Lung (tissue), 12 donors: ENCODE measurements around the gene TACSTD2. TPM values are rescaled to one million over a fixed set of nuclear protein-coding genes. Genes with fewer than 3 reads are reported as not detected.

Experiments
- ATAC-seq: fragments of 200-7000 bp; cut with Tn5 transposase; one replicate; pipeline ENCODE4 v1.9.1; 2020; ENCODE audit warnings: moderate number of reproducible peaks; ENCODE audit not compliant: insufficient read depth, low FRiP score
- DNase-seq, 3 donors: peaks; one replicate each; pipeline ENCODE4 v3.0.0-alpha.2; 2013 to 2017
- H3K27ac ChIP-seq, 2 donors: one replicate each; pipeline ENCODE4 v1.5.1; 2013; ENCODE audit warnings: mild to moderate bottlenecking in 2 of 2, moderate library complexity in 2 of 2, control low read depth in 1 of 2, inconsistent platforms in 1 of 2, low read depth in 1 of 2, low read length in 1 of 2
- H3K27me3 ChIP-seq, 3 donors: one replicate each; pipeline ENCODE4 v1.5.1; 2013; ENCODE audit warnings: low read length in 2 of 3; ENCODE audit not compliant: control insufficient read depth in 3 of 3, insufficient read depth in 3 of 3
- H3K36me3 ChIP-seq, 4 donors: one replicate each; pipeline ENCODE4 v1.5.1; 2013; ENCODE audit warnings: low read length in 4 of 4, mild to moderate bottlenecking in 1 of 4, moderate library complexity in 1 of 4; ENCODE audit not compliant: control insufficient read depth in 4 of 4, insufficient read depth in 4 of 4
- H3K4me1 ChIP-seq, 5 donors: one replicate each; pipeline ENCODE4 v1.5.1; 2013; ENCODE audit warnings: low read length in 5 of 5, mild to moderate bottlenecking in 2 of 5, moderate library complexity in 1 of 5; ENCODE audit not compliant: control insufficient read depth in 5 of 5, insufficient read depth in 5 of 5
- H3K4me3 ChIP-seq: one replicate; pipeline ENCODE4 v1.5.1; 2013; ENCODE audit warnings: mild to moderate bottlenecking, control low read depth, moderate library complexity
- H3K9ac ChIP-seq, 2 donors: one replicate each; pipeline ENCODE4 v1.5.1; 2013; ENCODE audit warnings: low read length in 2 of 2, control low read depth in 1 of 2; ENCODE audit not compliant: insufficient read depth in 1 of 2
- H3K9me3 ChIP-seq, 4 donors: one replicate each; pipeline ENCODE4 v1.5.1; 2013; ENCODE audit warnings: low read length in 3 of 4, mild to moderate bottlenecking in 1 of 4, moderate library complexity in 1 of 4; ENCODE audit not compliant: control insufficient read depth in 4 of 4, insufficient read depth in 3 of 4
- CTCF ChIP-seq: IDR thresholded peaks from 2 replicates; pipeline ENCODE4 v1.5.1; 2012; ENCODE audit warnings: mild to moderate bottlenecking; ENCODE audit errors: control extremely low read depth, extremely low read depth
- WGBS, 2 donors: extraction: QIAGEN DNeasy Blood & Tissue Kit; methylation state at CpG; one replicate each; pipeline ENCODE4 v1.1.7; 2013; 5-methylcytosine and 5-hydroxymethylcytosine counted together
- polyA plus RNA-seq, 2 donors: library from polyadenylated mRNA; stranded (reverse); fragments of 200-250 nt; gene quantifications; one replicate each; pipeline ENCODE4 v1.2.1, GENCODE V29; 2013
- total RNA-seq, 2 donors: library from RNA; depleted of rRNA in 1 of 2; stranded (reverse); fragments of >200 nt in 1 of 2; gene quantifications; one replicate each; pipeline ENCODE4 v1.2.1, GENCODE V29; 2014 to 2021
- donor health status: control.
- donor health status: control.
- donor health status: Bipolar disorder and iron deficiency.
- donor health status: healthy.
- donor health status: DM: yes; HTN: yes; CAD: no.

The TACSTD2 gene
- total and polyA plus RNA-seq, 4 donors: 55.5 to 204 (median 163) TPM

GRCh38 chr1:58594546-58594945 is 17.5 kb upstream of the TACSTD2 start:
- H3K9ac ChIP-seq: no peak overlapping the region
- no peaks in the 10 kb centered on the region for H3K27me3 ChIP-seq
- H3K4me1 ChIP-seq: peaks cover 0 to 8% (median under 1%) of the 10 kb centered on the region in 5 donors
- no peak for TF ChIP-seq CTCF
- ATAC-seq: no peak
- H3K9me3 ChIP-seq: no peaks in the 10 kb centered on the region
- 85 to 96% methylated on average over 1 of the region's 1 CpG for WGBS, 2 donors
- no peak overlapping the region for H3K4me3 ChIP-seq
- H3K27ac ChIP-seq: no peak overlapping the region
- DNase-seq: no peak
- H3K36me3 ChIP-seq: no peaks in the 10 kb centered on the region

GRCh38 chr1:58592522-58593134 is 15.6 kb upstream of the TACSTD2 start:
- peak; percentile 59 to 74 (median 71) for DNase-seq
- H3K4me3 ChIP-seq: no peak overlapping the region
- peaks cover 0 to 17% (median 3%) of the 10 kb centered on the region in 5 donors for H3K4me1 ChIP-seq
- TF ChIP-seq CTCF: no peak
- H3K36me3 ChIP-seq: no peaks in the 10 kb centered on the region
- H3K27ac ChIP-seq: peak overlapping the region in 1 of 2 donors; percentile 76
- no peaks in the 10 kb centered on the region for H3K27me3 ChIP-seq
- peak; percentile 73 for ATAC-seq
- no peak overlapping the region for H3K9ac ChIP-seq
- no peaks in the 10 kb centered on the region for H3K9me3 ChIP-seq
- WGBS, 2 donors: 45 to 64% methylated on average over 5 of the region's 5 CpGs

- H3K4me3 ChIP-seq: no peak overlapping the region
- no peak for ATAC-seq
- WGBS, 2 donors: 88 to 89% methylated on average over 1 of the region's 1 CpG
- no peak for DNase-seq
- H3K27me3 ChIP-seq: no peaks in the 10 kb centered on the region
- no peaks in the 10 kb centered on the region for H3K36me3 ChIP-seq
- H3K4me1 ChIP-seq: peaks cover 0 to 17% (median 3%) of the 10 kb centered on the region in 5 donors
- H3K27ac ChIP-seq: peak overlapping the region in 1 of 2 donors; percentile 6
- no peaks in the 10 kb centered on the region for H3K9me3 ChIP-seq
- no peak for TF ChIP-seq CTCF
- H3K9ac ChIP-seq: no peak overlapping the region
Measured at GRCh38 chr1:58591806-58592205, 14.8 kb upstream of the TACSTD2 start.

- no peak overlapping the region for H3K4me3 ChIP-seq
- H3K9ac ChIP-seq: no peak overlapping the region
- peaks cover 0 to 29% (median 15%) of the 10 kb centered on the region in 5 donors for H3K4me1 ChIP-seq
- no peaks in the 10 kb centered on the region for H3K9me3 ChIP-seq
- H3K36me3 ChIP-seq: no peaks in the 10 kb centered on the region
- no peaks in the 10 kb centered on the region for H3K27me3 ChIP-seq
- TF ChIP-seq CTCF: no peak
- no peak overlapping the region for H3K27ac ChIP-seq
- ATAC-seq (no peak), DNase-seq (no peak)
Measured at GRCh38 chr1:58590019-58590418, 13.0 kb upstream of the TACSTD2 start.
